ENCODE results near the gene SCRN1.
"Not testable (repeated sequence)": the region's sequence is repeated elsewhere in the genome, so short reads cannot be mapped to it uniquely, and the experiment has no call there.

The SCRN1 gene

GRCh38 chr7:29970158-29970557 lies 19.4 kb downstream of the SCRN1 start:
- no peak for DNase-seq (ENCODE audit: extremely low read depth in 1 of 2, low read depth in 1 of 2)

- DNase-seq (ENCODE audit: extremely low read depth in 1 of 2, low read depth in 1 of 2) = no peak
Measured at GRCh38 chr7:29969738-29970137, 19.9 kb downstream of the SCRN1 start.

GRCh38 chr7:29968683-29969395 lies 20.8 kb downstream of the SCRN1 start:
- DNase-seq (ENCODE audit: extremely low read depth in 1 of 2, low read depth in 1 of 2) = no peak

DNA sequence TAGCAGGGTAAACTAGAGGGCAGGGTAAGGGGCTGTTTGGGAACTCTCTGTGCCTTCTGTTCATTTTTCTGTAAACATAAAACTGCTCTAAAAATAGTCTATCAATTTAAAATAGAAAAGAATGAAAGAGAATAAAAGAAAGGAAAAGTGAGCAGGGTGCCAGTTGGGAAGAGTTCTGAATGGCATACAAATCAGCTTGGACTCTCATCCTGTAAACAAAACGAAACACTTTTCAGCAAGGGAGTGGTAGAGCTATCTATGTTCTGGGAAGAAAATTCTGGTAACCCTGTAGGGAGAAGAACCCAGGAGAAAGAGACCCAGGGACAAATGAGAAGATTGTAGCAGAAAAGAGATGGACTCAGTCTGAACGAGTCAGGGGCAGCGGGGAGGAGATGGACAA lies 24.6 kb downstream of the SCRN1 start:
- DNase-seq (ENCODE audit: extremely low read depth in 1 of 2, low read depth in 1 of 2) = no peak

DNA sequence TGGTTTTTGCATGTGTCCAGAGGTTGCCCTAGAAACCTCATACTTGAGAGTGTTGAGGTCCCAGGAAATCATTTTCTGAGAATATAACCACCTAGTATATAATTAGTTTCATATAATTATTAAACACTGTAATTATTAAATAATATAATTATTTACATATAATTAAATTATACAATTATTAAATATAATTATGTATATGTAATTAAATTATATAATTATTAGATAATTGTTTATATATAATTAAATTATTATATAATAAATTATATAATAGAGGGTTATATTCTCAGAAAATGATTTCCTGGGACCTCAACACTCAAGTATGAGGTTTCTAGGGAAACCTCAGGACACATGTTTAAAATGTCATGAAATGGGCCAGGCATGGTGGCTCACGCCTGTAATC lies 27.6 kb downstream of the SCRN1 start:
- no peak for DNase-seq (ENCODE audit: extremely low read depth in 1 of 2, low read depth in 1 of 2)

DNA sequence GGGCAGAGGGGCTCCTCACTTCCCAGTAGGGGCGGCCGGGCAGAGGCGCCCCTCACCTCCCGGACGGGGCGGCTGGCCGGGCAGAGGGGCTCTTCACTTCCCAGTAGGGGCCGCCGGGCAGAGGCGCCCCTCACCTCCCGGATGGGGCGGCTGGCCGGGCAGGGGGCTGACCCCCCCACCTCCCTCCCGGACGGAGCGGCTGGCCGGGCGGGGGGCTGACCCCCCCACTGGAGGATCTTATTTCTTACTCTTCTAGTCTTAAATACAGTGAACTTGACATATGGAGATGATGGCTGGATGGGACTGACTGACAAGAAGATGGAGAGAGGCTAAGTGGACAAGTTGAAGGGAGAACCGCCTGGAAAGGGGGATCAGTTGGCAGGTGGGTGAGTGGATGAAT lies 28.0 kb downstream of the SCRN1 start:
- DNase-seq (ENCODE audit: extremely low read depth in 1 of 2, low read depth in 1 of 2) = not testable (repeated sequence)

- no peak for DNase-seq (ENCODE audit: extremely low read depth in 1 of 2, low read depth in 1 of 2)
Measured at GRCh38 chr7:29958667-29959358, 30.8 kb downstream of the SCRN1 start.

DNA sequence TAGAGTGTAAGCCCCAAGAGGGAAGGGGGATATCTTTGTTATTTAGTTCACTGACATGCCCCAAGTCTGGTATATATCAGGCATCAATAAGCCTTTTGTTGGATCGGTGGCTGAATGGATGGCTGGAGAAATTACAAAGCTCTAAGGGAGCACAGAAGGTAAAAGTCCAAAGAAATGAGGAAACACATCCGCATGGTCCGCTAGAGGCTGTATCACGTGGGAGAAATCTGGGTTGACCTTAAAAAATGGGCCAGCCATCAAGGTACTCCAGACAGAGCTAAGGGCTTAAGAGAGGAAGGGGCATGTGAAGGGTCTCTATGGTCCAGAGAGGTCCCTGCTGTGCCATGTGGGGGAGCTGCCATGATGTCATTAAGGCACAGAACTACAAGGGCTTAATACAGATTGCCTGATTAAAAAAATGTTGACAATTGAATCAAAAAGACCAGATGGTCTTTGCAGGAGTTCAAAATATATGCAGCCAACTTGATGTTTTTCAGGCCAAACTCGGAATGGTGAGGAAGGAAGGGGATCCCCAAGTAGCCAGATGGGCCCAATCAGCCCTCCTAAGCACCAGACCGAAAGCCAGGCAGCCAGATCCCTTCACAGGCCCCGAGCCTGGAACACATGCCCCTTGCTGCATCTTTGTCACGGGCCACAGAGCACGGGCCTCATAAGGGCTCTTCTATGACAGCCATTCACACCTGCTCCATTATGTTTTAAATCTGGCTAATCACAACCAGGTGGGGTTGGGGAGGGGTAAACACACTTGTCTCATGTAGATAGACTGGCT lies 31.9 kb downstream of the SCRN1 start:
- DNase-seq (ENCODE audit: extremely low read depth in 1 of 2, low read depth in 1 of 2) = no peak

GRCh38 chr7:29956487-29956836 lies 33.1 kb downstream of the SCRN1 start:
- no peak for DNase-seq (ENCODE audit: extremely low read depth in 1 of 2, low read depth in 1 of 2)

GRCh38 chr7:29955799-29956486 lies 33.7 kb downstream of the SCRN1 start:
- DNase-seq (ENCODE audit: extremely low read depth in 1 of 2, low read depth in 1 of 2) = peak; percentile 8 to 15

GRCh38 chr7:29955075-29955792 lies 34.4 kb downstream of the SCRN1 start:
- no peak for DNase-seq (ENCODE audit: extremely low read depth in 1 of 2, low read depth in 1 of 2)

GRCh38 chr7:29953726-29954347 lies 35.8 kb downstream of the SCRN1 start:
- no peak for DNase-seq (ENCODE audit: extremely low read depth in 1 of 2, low read depth in 1 of 2)

GRCh38 chr7:29951206-29951605 lies 38.4 kb downstream of the SCRN1 start:
- DNase-seq (ENCODE audit: extremely low read depth in 1 of 2, low read depth in 1 of 2) = no peak

DNA sequence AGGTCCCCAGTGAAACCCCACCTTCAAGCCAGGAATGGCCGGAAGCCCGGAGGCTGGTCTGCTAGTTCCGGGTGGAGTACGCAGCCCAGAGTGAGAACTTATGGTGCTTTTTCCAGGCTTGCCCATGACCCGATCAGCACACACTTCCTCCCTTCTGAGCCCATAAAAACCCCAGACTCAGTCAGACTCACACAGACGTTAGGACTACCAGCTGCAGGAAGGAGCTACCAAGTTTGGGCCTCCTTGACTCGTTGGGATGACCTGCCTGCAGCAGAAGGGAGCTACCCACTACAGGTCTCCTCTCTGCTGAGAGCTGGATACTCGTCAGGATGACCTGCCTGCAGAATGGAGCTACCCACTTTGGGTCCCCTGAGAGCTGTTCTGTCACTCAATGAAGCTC lies 39.1 kb downstream of the SCRN1 start:
- DNase-seq (ENCODE audit: extremely low read depth in 1 of 2, low read depth in 1 of 2) = no peak

DNA sequence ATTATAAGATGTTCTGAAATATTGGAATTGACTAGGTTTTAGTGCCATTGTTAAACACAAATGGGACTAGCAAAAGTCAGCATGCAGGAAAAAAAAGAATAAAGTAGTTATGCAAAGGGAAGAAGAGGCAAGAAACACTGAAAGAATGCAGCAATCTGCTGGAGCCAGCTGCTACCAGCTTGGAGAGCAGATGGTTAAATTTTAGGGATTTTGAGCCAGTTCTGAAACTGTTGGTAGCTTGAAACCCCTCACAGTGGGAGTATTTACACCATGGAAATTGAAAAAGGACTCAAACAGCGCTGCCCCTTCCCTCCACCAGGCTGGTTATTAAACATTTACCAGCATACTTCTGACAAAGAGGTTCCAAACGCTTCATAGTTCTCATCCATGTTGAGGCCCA lies 41.0 kb downstream of the SCRN1 start:
- DNase-seq (ENCODE audit: extremely low read depth in 1 of 2, low read depth in 1 of 2) = no peak

- DNase-seq (ENCODE audit: extremely low read depth in 1 of 2, low read depth in 1 of 2) = no peak
Measured at GRCh38 chr7:29946428-29947186, 43.0 kb downstream of the SCRN1 start.

DNA sequence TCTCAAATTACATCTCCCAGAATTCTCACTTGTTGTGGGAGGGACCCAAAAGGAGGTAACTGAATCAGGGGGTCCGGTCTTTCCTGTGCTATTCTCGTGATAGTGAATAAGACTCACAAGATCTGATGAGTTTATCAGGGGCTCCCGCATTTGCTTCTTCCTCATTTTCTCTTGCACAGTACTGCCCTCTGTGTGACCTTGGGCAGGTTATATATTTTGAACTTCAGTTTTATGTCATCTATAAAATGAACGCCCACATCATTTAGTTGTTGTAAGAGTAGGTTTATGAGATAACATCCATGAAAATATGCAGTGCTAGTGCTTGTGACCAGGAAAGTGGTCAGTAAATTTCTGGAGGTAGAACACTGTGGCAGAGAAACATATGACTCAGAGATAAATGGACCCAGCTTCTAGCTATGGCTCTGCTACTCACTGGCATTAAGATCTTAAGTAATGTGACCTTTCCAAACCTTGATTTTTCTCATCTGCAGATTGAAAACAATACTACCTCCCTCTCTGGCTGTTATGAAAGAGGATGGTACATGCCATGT lies 44.3 kb downstream of the SCRN1 start:
- DNase-seq (ENCODE audit: extremely low read depth in 1 of 2, low read depth in 1 of 2) = no peak

DNA sequence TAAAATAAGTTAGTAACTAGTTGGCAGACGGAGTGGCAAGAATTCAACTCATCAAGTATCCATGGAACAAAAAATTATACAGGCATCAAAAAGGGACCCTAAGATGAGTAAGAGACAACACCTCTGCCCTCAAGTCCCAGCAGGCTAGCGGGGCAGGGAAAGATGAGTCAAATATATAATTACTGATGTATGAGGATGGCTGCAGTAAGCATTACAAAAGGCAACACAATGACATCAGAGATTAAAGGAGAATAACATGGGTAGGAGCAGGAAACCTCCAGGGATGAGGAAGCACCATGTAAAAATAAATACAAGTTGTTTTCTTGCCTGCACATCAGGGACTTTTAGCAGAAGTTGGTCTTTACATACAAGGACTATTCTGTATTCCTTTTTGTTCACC lies 49.4 kb downstream of the SCRN1 start:
- no peak for DNase-seq (ENCODE audit: extremely low read depth in 1 of 2, low read depth in 1 of 2)

GRCh38 chr7:29937132-29937531 lies 52.5 kb downstream of the SCRN1 start:
- no peak for DNase-seq (ENCODE audit: extremely low read depth in 1 of 2, low read depth in 1 of 2)
